ENCODE data around the gene ROBO3. TPM values are rescaled to one million over a fixed set of nuclear protein-coding genes. Genes with fewer than 3 reads are reported as not detected.

ROBO3 gene
- total RNA-seq, 1 experiment from 2014 or later, result 30.7 TPM

GRCh38 chr11:124896821-124897391 lies 31.7 kb downstream of the ROBO3 start:
- Histone ChIP-seq H3K4me2 (ENCODE audit: low read length) (no peak overlapping the region), H2AFZ (ENCODE audit: low read depth, low read length, poor library complexity, severe bottlenecking) (no peak overlapping the region), H3K4me1 (ENCODE audit: control insufficient read depth in 1 of 2, insufficient read depth in 2 of 2, low read length in 2 of 2) (peaks cover 6 to 42% of the 10 kb centered on the region in 2 experiments), H3K27me3 (ENCODE audit: insufficient read depth, low read length) (no peaks in the 10 kb centered on the region), H3K27ac (ENCODE audit: low read depth, low read length) (no peak overlapping the region), H3K9me3 (ENCODE audit: control insufficient read depth in 1 of 2, insufficient read depth in 1 of 2, low read depth in 1 of 2, low read length in 2 of 2) (no peaks in the 10 kb centered on the region), H3K9ac (ENCODE audit: low read length) (no peak overlapping the region), H3K36me3 (ENCODE audit: control insufficient read depth in 1 of 2, insufficient read depth in 2 of 2, low read length in 2 of 2) (no peaks in the 10 kb centered on the region), H4K20me1 (ENCODE audit: insufficient read depth) (no peaks in the 10 kb centered on the region), H3K9me2 (ENCODE audit: insufficient read depth) (no peaks in the 10 kb centered on the region), H3K4me3 (replicated peaks in 1 of 2; ENCODE audit: low read depth in 1 of 2, low read length in 2 of 2) (no peak overlapping the region), H3K79me2 (ENCODE audit: insufficient read depth, low read length) (no peaks in the 10 kb centered on the region)
- TF ChIP-seq CEBPB (IDR thresholded peaks at IDR 0.05; ENCODE audit: low read depth), result no peak
- no peak for TF ChIP-seq ELF1 (IDR thresholded peaks at IDR 0.05; ENCODE audit: borderline replicate concordance, low read depth)
- TF ChIP-seq, protein P1, sequence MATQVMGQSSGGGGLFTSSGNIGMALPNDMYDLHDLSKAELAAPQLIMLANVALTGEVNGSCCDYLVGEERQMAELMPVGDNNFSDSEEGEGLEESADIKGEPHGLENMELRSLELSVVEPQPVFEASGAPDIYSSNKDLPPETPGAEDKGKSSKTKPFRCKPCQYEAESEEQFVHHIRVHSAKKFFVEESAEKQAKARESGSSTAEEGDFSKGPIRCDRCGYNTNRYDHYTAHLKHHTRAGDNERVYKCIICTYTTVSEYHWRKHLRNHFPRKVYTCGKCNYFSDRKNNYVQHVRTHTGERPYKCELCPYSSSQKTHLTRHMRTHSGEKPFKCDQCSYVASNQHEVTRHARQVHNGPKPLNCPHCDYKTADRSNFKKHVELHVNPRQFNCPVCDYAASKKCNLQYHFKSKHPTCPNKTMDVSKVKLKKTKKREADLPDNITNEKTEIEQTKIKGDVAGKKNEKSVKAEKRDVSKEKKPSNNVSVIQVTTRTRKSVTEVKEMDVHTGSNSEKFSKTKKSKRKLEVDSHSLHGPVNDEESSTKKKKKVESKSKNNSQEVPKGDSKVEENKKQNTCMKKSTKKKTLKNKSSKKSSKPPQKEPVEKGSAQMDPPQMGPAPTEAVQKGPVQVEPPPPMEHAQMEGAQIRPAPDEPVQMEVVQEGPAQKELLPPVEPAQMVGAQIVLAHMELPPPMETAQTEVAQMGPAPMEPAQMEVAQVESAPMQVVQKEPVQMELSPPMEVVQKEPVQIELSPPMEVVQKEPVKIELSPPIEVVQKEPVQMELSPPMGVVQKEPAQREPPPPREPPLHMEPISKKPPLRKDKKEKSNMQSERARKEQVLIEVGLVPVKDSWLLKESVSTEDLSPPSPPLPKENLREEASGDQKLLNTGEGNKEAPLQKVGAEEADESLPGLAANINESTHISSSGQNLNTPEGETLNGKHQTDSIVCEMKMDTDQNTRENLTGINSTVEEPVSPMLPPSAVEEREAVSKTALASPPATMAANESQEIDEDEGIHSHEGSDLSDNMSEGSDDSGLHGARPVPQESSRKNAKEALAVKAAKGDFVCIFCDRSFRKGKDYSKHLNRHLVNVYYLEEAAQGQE (IDR thresholded peaks at IDR 0.05; ENCODE audit: low read depth), result no peak
- TF ChIP-seq SIN3A (IDR thresholded peaks at IDR 0.05; ENCODE audit: low read depth), result no peak
- no peak for TF ChIP-seq CTCF (IDR thresholded peaks at IDR 0.05 in 2 of 3, conservative IDR thresholded peaks at IDR 0.05 in 1 of 3; ENCODE audit: borderline replicate concordance in 1 of 3, insufficient read depth in 1 of 3, low read depth in 2 of 3, low read length in 2 of 3)
- no peak for TF ChIP-seq YY1 (IDR thresholded peaks at IDR 0.05; ENCODE audit: extremely low read depth, insufficient replicate concordance, low read depth, low read length)
- TF ChIP-seq JUND (IDR thresholded peaks at IDR 0.05), result no peak
- TF ChIP-seq ZNF274 (IDR thresholded peaks at IDR 0.05; ENCODE audit: low read depth, low read length), result no peak
- TF ChIP-seq EZH2 (IDR thresholded peaks at IDR 0.05), result no peak
- no peak for TF ChIP-seq POLR2AphosphoS5 (IDR thresholded peaks at IDR 0.05; ENCODE audit: low read depth, low read length)
- intact Hi-C loops (cut with micrococcal nuclease), result no loop called here
- ChIA-PET POLR2A (no interaction called here), CTCF (no interaction called here), RAD21 (ENCODE audit: low non-redundant PET in 1 of 2, low total read pairs in 2 of 2, uncharacterized antibody in 2 of 2, unreplicated experiment in 2 of 2) (no interaction called here)
- DNase-seq (ENCODE audit: low read depth, low spot score) (no peak), ATAC-seq (no peak)
- BruUV-seq (replicated peaks), result no TSS peak
